Subcutaneous abdominal adipose tissue (tissue), 5 donors: ENCODE measurements around the gene DCAF12.
"Not testable (repeated sequence)": the region's sequence is repeated elsewhere in the genome, so short reads cannot be mapped to it uniquely, and the experiment has no call there.

Experiments used
- H3K27ac ChIP-seq: one replicate; pipeline ENCODE4 v1.7.0; 2013; ENCODE audit warnings: low read depth, mild to moderate bottlenecking, inconsistent platforms, low read length, moderate library complexity
- H3K27me3 ChIP-seq, 5 donors: one replicate each; pipeline ENCODE4 v1.7.0; 2013; ENCODE audit warnings: low read length in 5 of 5, inconsistent platforms in 1 of 5; ENCODE audit not compliant: control insufficient read depth in 5 of 5, insufficient read depth in 4 of 5
- H3K36me3 ChIP-seq, 5 donors: one replicate each; pipeline ENCODE4 v1.7.0; 2013; ENCODE audit warnings: low read length in 5 of 5; ENCODE audit not compliant: control insufficient read depth in 5 of 5, insufficient read depth in 5 of 5
- H3K4me1 ChIP-seq, 5 donors: one replicate each; pipeline ENCODE4 v1.7.0; 2013; ENCODE audit warnings: low read length in 5 of 5, mild to moderate bottlenecking in 3 of 5, moderate library complexity in 1 of 5; ENCODE audit not compliant: control insufficient read depth in 5 of 5, insufficient read depth in 5 of 5
- H3K4me3 ChIP-seq, 5 donors: one replicate each; pipeline ENCODE4 v1.7.0; 2013; ENCODE audit warnings: low read length in 5 of 5, low read depth in 1 of 5
- H3K9ac ChIP-seq, 5 donors: one replicate each; pipeline ENCODE4 v1.7.0; 2013; ENCODE audit warnings: low read length in 5 of 5, mild to moderate bottlenecking in 4 of 5, moderate library complexity in 3 of 5
- H3K9me3 ChIP-seq, 5 donors: one replicate each; pipeline ENCODE4 v1.7.0; 2013; ENCODE audit warnings: low read length in 5 of 5; ENCODE audit not compliant: control insufficient read depth in 5 of 5
- donor health status: healthy.
- donor health status: healthy.
- donor health status: healthy.
- donor health status: healthy.
- donor health status: healthy.

The DCAF12 gene

GRCh38 chr9:34154057-34154456 lies 27.6 kb upstream of the DCAF12 start:
- H3K9me3 ChIP-seq, result no peaks in the 10 kb centered on the region
- no peak overlapping the region for H3K4me3 ChIP-seq
- no peak overlapping the region for H3K27ac ChIP-seq
- H3K4me1 ChIP-seq, result no peaks in the 10 kb centered on the region
- H3K27me3 ChIP-seq, result no peaks in the 10 kb centered on the region
- no peak overlapping the region for H3K9ac ChIP-seq
- H3K36me3 ChIP-seq, result no peaks in the 10 kb centered on the region

- no peak overlapping the region for H3K4me3 ChIP-seq
- H3K27me3 ChIP-seq, result no peaks in the 10 kb centered on the region
- no peak overlapping the region for H3K9ac ChIP-seq
- no peaks in the 10 kb centered on the region for H3K4me1 ChIP-seq
- no peak overlapping the region for H3K27ac ChIP-seq
- no peaks in the 10 kb centered on the region for H3K9me3 ChIP-seq
- no peaks in the 10 kb centered on the region for H3K36me3 ChIP-seq
These were observed 24.9 kb upstream of the DCAF12 start for GRCh38 chr9:34151398-34151797.

DNA sequence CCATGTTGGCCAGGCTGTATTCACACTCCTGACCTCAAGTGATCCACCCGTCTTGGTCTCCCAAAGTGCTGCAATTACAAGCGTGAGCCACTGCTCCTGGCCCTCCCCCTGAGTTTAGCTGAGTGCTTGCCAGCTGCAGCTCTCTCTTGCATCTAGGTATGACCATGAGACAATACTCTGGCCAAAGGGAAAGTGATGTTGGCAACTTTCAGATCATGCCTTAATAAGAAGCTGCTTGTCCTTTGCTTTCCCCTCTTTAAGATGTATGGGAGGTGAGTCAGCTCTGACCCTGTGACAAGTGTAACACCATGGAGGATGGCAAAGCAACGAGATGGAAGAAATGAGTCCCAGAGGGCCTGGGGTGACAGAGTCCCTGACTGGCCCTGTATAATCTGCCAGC lies 18.7 kb upstream of the DCAF12 start:
- Histone ChIP-seq H3K27me3 (no peaks in the 10 kb centered on the region), H3K27ac (no peak overlapping the region)

GRCh38 chr9:34143116-34143515 lies 16.6 kb upstream of the DCAF12 start:
- H3K4me1 ChIP-seq, result peaks cover 0 to 19% (median 11%) of the 10 kb centered on the region in 5 donors
- peak overlapping the region; percentile 54 for H3K27ac ChIP-seq
- no peaks in the 10 kb centered on the region for H3K27me3 ChIP-seq
- no peak overlapping the region for H3K4me3 ChIP-seq
- no peak overlapping the region for H3K9ac ChIP-seq
- no peaks in the 10 kb centered on the region for H3K36me3 ChIP-seq
- no peaks in the 10 kb centered on the region for H3K9me3 ChIP-seq

More for the DNA sequence above, 18.7 kb upstream of the DCAF12 start:
- Histone ChIP-seq H3K9ac (no peak overlapping the region), H3K4me1 (peaks cover 0 to 14% (median 6%) of the 10 kb centered on the region in 5 donors), H3K9me3 (no peaks in the 10 kb centered on the region), H3K4me3 (no peak overlapping the region), H3K36me3 (no peaks in the 10 kb centered on the region)

DNA sequence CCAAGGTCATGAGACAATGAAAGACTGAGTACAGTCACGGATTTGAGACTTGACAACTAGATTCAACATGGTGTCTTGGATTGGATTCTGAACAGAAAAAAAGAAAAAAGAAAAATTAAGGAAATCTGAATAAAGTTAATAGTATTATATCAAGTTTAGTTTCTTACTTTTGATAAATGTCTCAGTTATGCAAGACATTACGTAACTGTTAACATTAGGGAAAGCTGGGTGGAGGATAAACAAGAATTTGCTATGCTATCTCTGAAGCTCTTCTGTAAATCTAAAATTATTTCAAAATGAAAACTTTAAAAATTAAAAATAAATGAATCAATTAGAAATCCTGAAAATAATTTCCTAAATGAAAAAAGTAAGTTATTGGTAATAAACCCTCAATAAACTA lies 14.4 kb upstream of the DCAF12 start:
- peaks cover 0 to 19% (median 11%) of the 10 kb centered on the region in 5 donors for H3K4me1 ChIP-seq
- no peaks in the 10 kb centered on the region for H3K36me3 ChIP-seq
- H3K9me3 ChIP-seq, result no peaks in the 10 kb centered on the region
- no peak overlapping the region for H3K4me3 ChIP-seq
- H3K9ac ChIP-seq, result no peak overlapping the region
- peak overlapping the region; percentile 0 for H3K27ac ChIP-seq
- H3K27me3 ChIP-seq, result no peaks in the 10 kb centered on the region

DNA sequence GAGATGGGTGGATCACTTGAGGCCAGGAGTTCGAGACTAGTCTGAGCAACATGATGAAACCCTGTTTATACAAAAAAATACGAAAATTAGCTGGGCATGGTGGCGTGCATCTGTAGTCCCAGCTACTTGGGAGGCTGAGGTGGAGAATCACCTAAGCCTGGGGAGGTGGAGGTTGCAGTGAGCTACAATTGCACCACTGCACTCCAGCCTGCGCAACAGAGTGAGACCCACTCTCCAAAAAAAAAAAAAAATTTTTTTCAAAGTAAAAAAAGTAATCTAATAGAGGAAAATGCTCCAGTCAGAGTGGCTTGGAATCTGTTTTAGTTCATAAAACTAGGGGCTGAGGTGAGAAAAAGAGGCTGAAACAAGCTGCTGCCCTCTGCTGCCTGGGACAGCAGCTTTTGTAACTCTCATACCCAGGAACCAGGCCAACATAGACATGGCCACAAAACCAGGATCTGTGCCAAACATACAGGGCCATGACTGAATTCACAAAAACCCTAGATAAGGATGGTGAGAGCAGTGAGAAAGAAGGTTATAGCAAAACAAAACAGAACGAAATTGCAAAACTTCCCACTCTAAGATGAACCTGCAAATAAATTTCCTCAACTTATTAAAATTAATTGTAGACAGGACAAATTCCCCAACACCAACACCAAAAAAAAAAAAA lies 13.1 kb upstream of the DCAF12 start:
- H3K4me3 ChIP-seq, result no peak overlapping the region
- no peak overlapping the region for H3K9ac ChIP-seq
- no peaks in the 10 kb centered on the region for H3K9me3 ChIP-seq
- no peak overlapping the region for H3K27ac ChIP-seq
- H3K4me1 ChIP-seq, result peaks cover 0 to 19% (median 11%) of the 10 kb centered on the region in 5 donors
- no peaks in the 10 kb centered on the region for H3K27me3 ChIP-seq
- H3K36me3 ChIP-seq, result no peaks in the 10 kb centered on the region

DNA sequence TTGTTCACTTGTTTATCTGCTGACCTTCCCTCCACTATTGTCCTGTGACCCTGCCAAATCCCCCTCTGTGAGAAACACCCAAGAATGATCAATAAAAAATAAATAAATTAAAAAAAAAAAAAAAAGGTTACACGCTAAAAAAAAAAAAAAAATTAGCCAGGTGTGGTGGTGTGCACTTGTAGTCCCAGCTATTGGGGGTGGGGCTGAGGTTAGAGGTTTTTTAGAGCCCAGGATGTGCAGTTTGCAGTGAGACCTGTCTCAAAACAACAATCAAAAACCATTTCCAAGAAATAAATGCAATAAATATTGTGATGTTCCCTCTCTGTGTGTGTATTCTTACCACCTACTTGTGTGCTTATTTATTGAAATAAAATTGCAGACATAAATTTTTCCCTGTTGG lies 12.1 kb upstream of the DCAF12 start:
- H3K27ac ChIP-seq, H3K9ac ChIP-seq, H3K36me3 ChIP-seq, H3K9me3 ChIP-seq, H3K4me3 ChIP-seq, H3K27me3 ChIP-seq: not testable (repeated sequence)
- peaks cover 0 to 19% (median 11%) of the 10 kb centered on the region in 5 donors for H3K4me1 ChIP-seq

- Histone ChIP-seq H3K9me3 (no peaks in the 10 kb centered on the region), H3K4me3 (no peak overlapping the region), H3K36me3 (no peaks in the 10 kb centered on the region), H3K27ac (no peak overlapping the region), H3K9ac (no peak overlapping the region), H3K4me1 (peaks cover 0 to 11% (median 2%) of the 10 kb centered on the region in 5 donors), H3K27me3 (no peaks in the 10 kb centered on the region)
These were observed 8.0 kb upstream of the DCAF12 start for GRCh38 chr9:34134521-34134920.

DNA sequence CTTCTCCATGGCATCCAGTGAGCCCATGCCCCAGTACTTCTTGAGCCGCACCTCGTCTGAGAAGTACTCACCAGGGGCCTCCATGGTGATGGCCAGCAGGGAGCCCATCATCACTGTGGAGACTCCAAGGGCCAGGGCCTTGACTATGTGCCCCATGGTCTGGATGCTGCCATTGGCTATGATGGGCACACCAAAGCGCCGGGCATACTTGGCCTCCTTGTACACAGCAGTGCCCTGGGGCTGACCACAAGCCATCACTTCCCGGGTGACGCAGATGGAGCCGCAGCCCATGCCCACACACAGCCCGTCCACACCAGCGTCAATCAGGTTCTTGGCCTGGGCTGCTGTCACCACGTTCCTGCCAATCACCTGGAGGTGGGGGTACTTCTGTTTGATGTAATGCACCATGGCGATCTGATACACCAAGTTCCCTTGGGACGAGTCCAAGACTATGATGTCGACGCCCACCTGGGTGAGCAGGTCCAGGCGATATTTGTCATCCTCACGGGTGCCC lies 7.0 kb upstream of the DCAF12 start:
- Histone ChIP-seq H3K9ac (no peak overlapping the region), H3K27me3 (no peaks in the 10 kb centered on the region), H3K4me3 (no peak overlapping the region), H3K9me3 (no peaks in the 10 kb centered on the region), H3K27ac (no peak overlapping the region), H3K36me3 (no peaks in the 10 kb centered on the region), H3K4me1 (peaks cover 0 to 8% (median 0%) of the 10 kb centered on the region in 5 donors)

DNA sequence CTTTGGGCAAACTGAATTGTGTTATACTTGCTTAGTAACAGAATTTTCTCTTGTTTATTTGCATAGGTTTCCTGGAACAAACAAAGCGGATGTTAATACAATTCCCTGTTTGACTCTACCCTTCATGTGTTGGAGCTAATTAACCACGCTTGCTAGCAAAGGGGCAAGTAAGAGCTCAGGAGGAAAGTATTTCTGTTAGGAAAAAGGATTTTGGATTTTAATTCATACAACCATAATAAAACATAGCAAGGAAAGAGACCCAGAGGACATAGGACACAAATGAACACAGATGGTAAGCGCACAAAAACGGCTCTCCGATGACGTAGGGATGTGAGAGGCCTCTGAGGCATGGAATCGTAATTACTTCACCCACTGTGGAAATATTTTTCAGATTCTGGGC lies 5.1 kb upstream of the DCAF12 start:
- Histone ChIP-seq H3K27me3 (no peaks in the 10 kb centered on the region), H3K9ac (no peak overlapping the region)

More for the DNA sequence above, 5.1 kb upstream of the DCAF12 start:
- Histone ChIP-seq H3K4me3 (no peak overlapping the region), H3K9me3 (no peaks in the 10 kb centered on the region), H3K36me3 (no peaks in the 10 kb centered on the region), H3K4me1 (peaks cover 0 to 12% (median 7%) of the 10 kb centered on the region in 5 donors), H3K27ac (peak overlapping the region; percentile 48)
